NT2/D1 (cell line): ENCODE data around the gene SDK1.
"Not testable (repeated sequence)": the region's sequence is repeated elsewhere in the genome, so short reads cannot be mapped to it uniquely, and the experiment has no call there.

Experiments
- DNase-seq: peaks from one replicate; pipeline ENCODE4 v3.0.0-alpha.2; 2011; ENCODE audit warnings: low read depth, low spot score
- H3K27me3 ChIP-seq: 2 replicates; pipeline ENCODE4 v1.6.0; 2011; ENCODE audit warnings: mild to moderate bottlenecking; ENCODE audit not compliant: insufficient read length, insufficient read depth
- H3K36me3 ChIP-seq: 2 replicates; pipeline ENCODE4 v1.6.1; 2011; ENCODE audit warnings: mild to moderate bottlenecking, low read length, mixed read lengths; ENCODE audit not compliant: insufficient read depth, insufficient read length
- H3K4me1 ChIP-seq: 2 replicates; pipeline ENCODE4 v1.5.1; 2011; ENCODE audit not compliant: insufficient read depth, insufficient read length
- H3K4me3 ChIP-seq: 2 replicates; pipeline ENCODE4 v1.5.1; 2011; ENCODE audit warnings: low read depth; ENCODE audit not compliant: insufficient read length
- H3K9ac ChIP-seq: 2 replicates; pipeline ENCODE4 v1.6.0; 2011; ENCODE audit warnings: low read depth; ENCODE audit not compliant: insufficient read length
- H3K9me3 ChIP-seq: 2 replicates; pipeline ENCODE4 v1.5.1; 2011; ENCODE audit warnings: mild to moderate bottlenecking, low read length; ENCODE audit not compliant: insufficient read depth
- SUZ12 ChIP-seq: IDR thresholded peaks from 2 replicates; pipeline ENCODE4 v1.6.1; 2011; ENCODE audit not compliant: insufficient read length, insufficient read depth; ENCODE audit errors: extremely low read depth
- YY1 ChIP-seq: IDR thresholded peaks from 2 replicates; pipeline ENCODE4 v1.6.1; 2011; ENCODE audit not compliant: insufficient read length, insufficient read depth
- ZNF274 ChIP-seq: IDR thresholded peaks from 2 replicates; pipeline ENCODE4 v1.6.1; 2011; ENCODE audit warnings: mild to moderate bottlenecking, low read depth, low read length

The SDK1 gene

DNA sequence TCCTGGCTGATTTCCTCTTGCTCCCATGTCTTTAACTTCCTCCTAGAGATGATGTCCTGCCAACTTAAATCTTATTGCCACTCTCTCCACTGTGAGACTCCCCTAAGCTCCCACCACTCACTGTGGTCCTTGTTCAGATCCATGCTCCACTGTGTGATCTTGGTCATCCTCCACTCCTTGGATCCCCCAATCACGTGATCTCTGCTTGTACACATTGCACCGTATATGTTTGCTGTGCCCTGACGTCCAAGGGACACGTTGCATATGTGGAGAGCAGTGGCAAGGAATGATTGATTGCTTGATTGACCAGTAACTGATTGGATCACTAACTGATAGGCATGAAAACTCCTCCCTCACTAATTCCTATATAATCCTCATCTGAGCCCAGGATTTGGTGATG is 395.1 kb downstream of the SDK1 start:
- TF ChIP-seq ZNF274 (no peak), YY1 (no peak), SUZ12 (no peak)

DNA sequence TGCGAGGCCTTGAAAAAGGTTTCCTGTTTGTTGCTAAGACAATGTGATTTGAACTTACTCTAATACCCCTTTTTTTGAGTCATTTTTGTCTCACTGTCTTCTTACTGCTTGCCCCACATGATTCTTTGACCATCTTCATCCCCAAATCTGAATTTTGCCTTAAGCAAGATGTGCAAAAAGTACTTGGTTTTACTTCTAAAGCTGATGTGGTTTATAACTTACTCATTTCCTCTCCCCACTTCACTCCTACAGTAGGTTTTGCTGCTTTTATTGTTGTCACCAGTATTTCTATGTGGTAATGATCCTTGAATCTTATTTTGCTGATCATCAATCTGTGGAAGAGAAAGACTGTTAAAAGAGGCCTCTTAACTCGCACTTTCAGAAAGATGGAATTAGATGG is 396.4 kb downstream of the SDK1 start:
- DNase-seq: no peak
- Histone ChIP-seq H3K9me3 (no peaks in the 10 kb centered on the region), H3K9ac (no peak overlapping the region), H3K27me3 (no peaks in the 10 kb centered on the region), H3K4me3 (no peak overlapping the region), H3K4me1 (no peaks in the 10 kb centered on the region), H3K36me3 (no peaks in the 10 kb centered on the region)
- TF ChIP-seq YY1: no peak
- no peak for TF ChIP-seq SUZ12
- TF ChIP-seq ZNF274: no peak

More for the DNA sequence above, 395.1 kb downstream of the SDK1 start:
- Histone ChIP-seq H3K9me3 (no peaks in the 10 kb centered on the region), H3K9ac (no peak overlapping the region), H3K36me3 (no peaks in the 10 kb centered on the region), H3K4me3 (no peak overlapping the region), H3K4me1 (no peaks in the 10 kb centered on the region), H3K27me3 (no peaks in the 10 kb centered on the region)
- no peak for DNase-seq

DNA sequence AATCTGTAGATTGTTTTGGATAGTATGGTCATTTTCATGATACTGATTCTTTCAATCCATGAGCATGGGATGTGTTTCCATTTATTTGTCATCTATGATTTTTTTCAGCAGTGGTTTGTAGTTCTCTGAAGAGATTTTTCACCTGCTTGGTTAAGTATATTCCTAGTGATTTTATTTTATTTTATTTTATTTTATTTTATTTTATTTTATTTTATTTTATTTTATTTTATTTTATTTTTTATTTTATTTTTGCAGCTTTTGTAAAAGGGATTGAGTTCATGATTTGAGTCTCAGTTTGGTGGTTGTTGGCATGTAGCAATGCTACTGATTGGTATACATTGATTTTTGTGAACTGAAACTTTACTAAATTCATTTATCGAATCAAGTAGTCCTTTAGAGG is 404.2 kb downstream of the SDK1 start:
- Histone ChIP-seq H3K4me3 (no peak overlapping the region), H3K27me3 (no peaks in the 10 kb centered on the region), H3K9me3 (peaks cover 7% of the 10 kb centered on the region; the same call in 1 of the 2 replicates), H3K36me3 (no peaks in the 10 kb centered on the region), H3K9ac (no peak overlapping the region), H3K4me1 (no peaks in the 10 kb centered on the region)
- no peak for DNase-seq
- TF ChIP-seq SUZ12 (no peak), YY1 (no peak), ZNF274 (no peak)

DNA sequence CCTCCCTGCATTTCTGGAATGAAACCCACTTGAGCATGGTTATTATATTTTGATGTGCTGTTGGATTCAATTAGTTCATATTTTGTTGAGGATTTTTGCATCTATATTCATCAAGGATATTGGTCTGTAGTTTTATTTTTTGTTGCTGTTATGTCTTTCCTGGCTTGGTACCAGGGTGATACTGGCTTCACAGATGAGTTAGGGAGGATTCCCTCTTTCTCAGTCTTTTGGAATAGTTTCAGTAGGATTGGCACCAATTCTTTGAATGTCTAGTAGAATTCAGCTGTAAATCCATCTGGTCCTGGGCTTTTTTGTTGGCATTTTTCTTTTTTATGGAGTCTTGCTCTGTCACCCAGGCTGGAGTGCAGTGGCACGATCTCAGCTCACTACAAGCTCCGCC is 405.0 kb downstream of the SDK1 start:
- not testable (repeated sequence) for DNase-seq, H3K9ac ChIP-seq, H3K4me1 ChIP-seq, H3K9me3 ChIP-seq, H3K36me3 ChIP-seq, H3K27me3 ChIP-seq, H3K4me3 ChIP-seq

DNA sequence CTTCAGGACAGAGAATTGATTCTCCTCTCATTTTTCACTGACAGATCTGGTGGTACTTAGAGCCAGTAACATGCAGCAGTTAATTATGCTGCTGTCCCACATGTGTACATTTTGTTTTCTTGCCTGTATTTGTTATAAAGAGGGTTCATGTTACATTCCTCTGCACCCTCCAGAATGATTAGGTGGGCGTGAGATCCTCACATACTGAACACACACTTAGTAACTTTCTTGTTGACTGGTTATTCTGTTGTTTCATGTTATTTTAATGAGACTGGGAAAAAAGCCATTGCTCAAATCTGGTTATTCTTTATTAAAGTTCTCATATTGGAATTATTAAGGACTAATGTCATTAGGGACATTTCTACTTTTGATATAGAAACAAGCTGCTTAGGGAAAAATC is 409.1 kb downstream of the SDK1 start:
- Histone ChIP-seq H3K4me3 (no peak overlapping the region), H3K9me3 (peaks cover 7% of the 10 kb centered on the region; the same call in 1 of the 2 replicates), H3K4me1 (no peaks in the 10 kb centered on the region), H3K9ac (no peak overlapping the region), H3K27me3 (no peaks in the 10 kb centered on the region), H3K36me3 (no peaks in the 10 kb centered on the region)
- DNase-seq: no peak
- TF ChIP-seq YY1 (no peak), SUZ12 (no peak), ZNF274 (no peak)

DNA sequence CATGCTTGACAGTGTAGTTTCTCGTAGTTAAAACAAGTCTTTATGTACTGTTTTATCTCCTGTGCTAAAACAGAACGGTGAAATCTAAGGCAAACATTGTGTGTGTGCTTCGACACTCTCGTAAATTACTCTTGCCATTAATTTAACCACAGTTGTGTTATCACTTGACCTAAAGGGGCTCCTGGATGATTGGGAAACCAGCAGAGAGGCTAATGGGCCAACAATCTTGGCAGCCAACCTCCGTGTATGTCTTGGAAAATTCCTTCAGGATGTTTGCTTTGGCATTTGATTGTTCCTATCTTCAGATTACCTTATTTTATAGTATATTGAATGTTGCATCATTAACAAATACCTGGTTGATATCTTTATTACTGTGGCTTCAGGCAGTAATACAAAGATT is 409.5 kb downstream of the SDK1 start:
- Histone ChIP-seq H3K9ac (no peak overlapping the region), H3K27me3 (no peaks in the 10 kb centered on the region), H3K36me3 (no peaks in the 10 kb centered on the region), H3K4me1 (no peaks in the 10 kb centered on the region), H3K9me3 (peaks cover 7% of the 10 kb centered on the region; the same call in 1 of the 2 replicates), H3K4me3 (no peak overlapping the region)
- no peak for TF ChIP-seq SUZ12
- TF ChIP-seq ZNF274: no peak
- TF ChIP-seq YY1: no peak
- no peak for DNase-seq

DNA sequence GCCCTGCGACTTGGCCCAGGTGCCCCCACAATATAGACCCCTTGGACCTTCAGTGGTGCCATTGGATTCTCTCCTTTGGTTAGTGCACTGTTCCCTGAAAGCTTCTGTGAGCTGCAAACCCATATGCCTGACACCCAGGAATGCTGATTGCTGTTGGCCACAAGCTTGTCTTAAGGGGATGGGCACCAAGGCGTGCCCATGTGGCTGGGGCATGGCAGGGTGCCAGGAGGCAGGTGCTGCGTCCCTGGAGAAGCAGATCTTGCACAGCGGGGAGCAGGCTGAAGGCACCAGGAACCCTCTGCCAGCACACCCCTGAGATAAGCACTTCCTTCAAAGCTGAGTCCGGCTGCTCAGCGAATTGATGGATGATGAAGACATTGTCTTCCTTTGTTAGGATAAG is 411.8 kb downstream of the SDK1 start:
- TF ChIP-seq ZNF274 (no peak), YY1 (no peak), SUZ12 (no peak)
- peaks cover 7% of the 10 kb centered on the region; the same call in 1 of the 2 replicates for H3K9me3 ChIP-seq
- no peaks in the 10 kb centered on the region for H3K36me3 ChIP-seq
- no peak for DNase-seq
- H3K9ac ChIP-seq: no peak overlapping the region
- no peak overlapping the region for H3K4me3 ChIP-seq
- H3K4me1 ChIP-seq: no peaks in the 10 kb centered on the region
- no peaks in the 10 kb centered on the region for H3K27me3 ChIP-seq

DNA sequence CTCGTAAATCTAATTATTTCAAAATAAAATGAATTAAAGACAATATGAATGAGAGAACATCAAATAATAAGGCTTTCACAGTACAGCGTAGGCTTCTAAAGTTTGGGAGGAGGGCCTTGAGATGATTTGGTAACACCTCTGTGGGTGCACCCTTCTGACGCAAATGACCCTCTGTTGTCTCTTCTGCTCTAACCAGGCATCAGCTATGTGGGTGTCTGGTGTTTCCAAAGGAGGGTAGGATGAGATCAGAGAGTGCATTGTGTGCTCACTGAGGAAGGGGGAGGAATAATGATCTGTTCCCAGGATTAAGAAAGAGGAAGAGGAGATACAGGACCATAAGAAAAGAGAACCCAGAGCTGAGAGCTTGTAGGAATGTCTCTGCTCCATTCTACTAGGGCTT is 420.4 kb downstream of the SDK1 start:
- peak; percentile 3 for DNase-seq
- TF ChIP-seq ZNF274 (no peak), YY1 (no peak), SUZ12 (no peak)
- H3K4me1 ChIP-seq: peaks cover 3% of the 10 kb centered on the region
- no peak overlapping the region for H3K4me3 ChIP-seq
- H3K27me3 ChIP-seq: no peaks in the 10 kb centered on the region
- H3K9ac ChIP-seq: no peak overlapping the region
- no peaks in the 10 kb centered on the region for H3K36me3 ChIP-seq
- no peaks in the 10 kb centered on the region for H3K9me3 ChIP-seq
